OCI-LY1 (cell line): ENCODE measurements around the gene FBF1.

Source experiments
- H2AFZ ChIP-seq: fragments of 200-600 bp; sonication (generic), shearing (Covaris generic); 2 replicates; pipeline ENCODE4 v1.6.0; 2014; ENCODE audit warnings: antibody characterized with exemption, mild to moderate bottlenecking, low read length
- H3F3A ChIP-seq: fragments of 200-600 bp; sonication (generic), shearing (Covaris generic); 2 replicates; pipeline ENCODE4 v1.6.0; 2014; ENCODE audit warnings: mild to moderate bottlenecking, antibody characterized with exemption, low read length, moderate library complexity; ENCODE audit not compliant: insufficient read depth
- H3K27ac ChIP-seq: fragments of 200-600 bp; sonication (generic); 2 replicates; pipeline ENCODE4 v1.5.1; 2014; ENCODE audit warnings: low read length, mixed run types, mild to moderate bottlenecking, low read depth; ENCODE audit not compliant: poor library complexity, severe bottlenecking
- H3K27me3 ChIP-seq: fragments of 200-600 bp; sonication (generic); 2 replicates; pipeline ENCODE4 v1.6.0; 2014; ENCODE audit warnings: antibody characterized with exemption, mild to moderate bottlenecking, low read length, moderate library complexity; ENCODE audit not compliant: insufficient read depth
- H3K36me3 ChIP-seq: fragments of 200-600 bp; sonication (generic); 2 replicates; pipeline ENCODE4 v1.6.1; 2014; ENCODE audit warnings: mild to moderate bottlenecking, antibody characterized with exemption, low read length, moderate library complexity, mixed read lengths; ENCODE audit not compliant: insufficient read depth
- H3K4me1 ChIP-seq: fragments of 200-600 bp; sonication (generic); 2 replicates; pipeline ENCODE4 v1.5.1; 2014; ENCODE audit warnings: mild to moderate bottlenecking, low read length, moderate library complexity; ENCODE audit not compliant: insufficient read depth, severe bottlenecking
- H3K4me2 ChIP-seq: fragments of 200-600 bp; sonication (generic), shearing (Covaris generic); 2 replicates; pipeline ENCODE4 v1.6.1; 2014; ENCODE audit warnings: low read length
- H3K4me3 ChIP-seq: fragments of 200-600 bp; sonication (generic); 2 replicates; pipeline ENCODE4 v1.5.1; 2014; ENCODE audit warnings: low read length, low read depth, mild to moderate bottlenecking, mixed read lengths; ENCODE audit not compliant: poor library complexity, severe bottlenecking
- H3K79me2 ChIP-seq: fragments of 200-600 bp; shearing (Covaris generic); 2 replicates; pipeline ENCODE4 v1.6.1; 2016; ENCODE audit warnings: mixed run types, low read length, mixed read lengths; ENCODE audit not compliant: insufficient read depth
- H3K9ac ChIP-seq: fragments of 200-600 bp; sonication (generic), shearing (Covaris generic); 2 replicates; pipeline ENCODE4 v1.6.1; 2014; ENCODE audit warnings: mild to moderate bottlenecking, low read length, mixed read lengths
- H3K9me2 ChIP-seq: fragments of 200-600 bp; sonication (generic), shearing (Covaris generic); 2 replicates; pipeline ENCODE4 v1.6.1; 2014; ENCODE audit warnings: low read depth, mild to moderate bottlenecking, low read length, mixed read lengths
- H3K9me3 ChIP-seq: fragments of 200-600 bp; shearing (Covaris generic); 2 replicates; pipeline ENCODE4 v1.6.1; 2014; ENCODE audit warnings: low read length, mixed read lengths
- H4K20me1 ChIP-seq: fragments of 200-600 bp; sonication (generic), shearing (Covaris generic); 2 replicates; pipeline ENCODE4 v1.6.0; 2016; ENCODE audit warnings: mild to moderate bottlenecking, low read length; ENCODE audit not compliant: insufficient read depth
- EZH2 ChIP-seq: fragments of 200-600 bp; sonication (generic), shearing (Covaris generic); IDR thresholded peaks from 2 replicates; pipeline ENCODE4 v1.8.0; 2017; ENCODE audit warnings: borderline replicate concordance, mixed run types, mild to moderate bottlenecking, antibody characterized with exemption, low read length, moderate library complexity, mixed read lengths
- TF ChIP-seq, protein P1 (sequence below): fragments of 200-600 bp; sonication (generic), shearing (Covaris generic); IDR thresholded peaks from 2 replicates; pipeline ENCODE4 v1.5.1; 2017; ENCODE audit warnings: mild to moderate bottlenecking, antibody characterized with exemption, low read length, moderate library complexity, mixed read lengths

FBF1 gene

DNA sequence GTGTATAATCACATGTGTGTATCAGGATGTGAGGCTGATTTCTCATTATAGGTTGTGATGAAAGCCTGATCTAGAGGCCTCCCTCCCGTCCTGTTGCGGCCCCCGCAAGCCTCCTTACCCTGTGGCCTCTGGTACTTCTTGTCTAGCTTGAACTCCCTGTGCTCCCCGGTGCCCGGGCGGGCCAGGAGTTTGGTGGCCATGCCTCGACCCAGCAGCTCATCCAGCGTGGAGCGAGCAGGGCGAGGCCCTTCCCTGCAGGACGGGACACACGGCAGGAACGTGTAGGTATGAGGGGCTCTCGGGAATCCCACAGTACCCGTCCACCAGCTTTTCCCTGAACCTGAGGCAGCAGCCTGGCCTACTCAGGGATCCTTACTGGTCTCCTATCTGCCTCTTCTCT, 14.9 kb downstream of the FBF1 start:
- H3K4me2 ChIP-seq, result no peak overlapping the region
- no peak overlapping the region for H3K9ac ChIP-seq
- H3K36me3 ChIP-seq, result peaks cover 42% of the 10 kb centered on the region; the same call in 1 of the 2 replicates

DNA sequence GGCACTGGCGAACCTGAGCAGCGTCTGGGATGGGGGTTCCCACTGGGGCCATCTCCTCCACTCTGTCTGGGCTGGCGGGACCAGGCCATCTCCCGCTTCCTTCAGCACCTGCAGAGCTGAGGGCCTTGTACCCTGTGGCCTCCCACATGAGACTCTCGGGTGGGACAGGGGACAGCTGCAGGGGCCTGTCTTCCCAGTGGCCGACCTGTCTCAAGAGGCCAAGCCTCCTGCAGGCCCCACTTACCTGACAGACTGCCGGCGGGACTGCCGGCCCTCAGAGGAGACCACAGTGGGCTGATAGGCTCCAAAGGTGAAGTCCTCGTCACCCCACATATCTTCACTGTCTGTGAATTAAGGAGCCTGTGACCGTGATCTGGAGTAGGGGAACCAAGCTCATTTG, 15.7 kb downstream of the FBF1 start:
- Histone ChIP-seq H3F3A (no peaks in the 10 kb centered on the region; the same call in 1 of the 2 replicates), H3K9me2 (no peaks in the 10 kb centered on the region), H3K4me1 (no peaks in the 10 kb centered on the region), H3K4me2 (no peak overlapping the region), H2AFZ (no peak overlapping the region), H3K79me2 (no peaks in the 10 kb centered on the region), H3K27ac (no peak overlapping the region), H3K9me3 (no peaks in the 10 kb centered on the region), H3K27me3 (no peaks in the 10 kb centered on the region), H3K36me3 (peaks cover 42% of the 10 kb centered on the region; the same call in 1 of the 2 replicates), H4K20me1 (no peaks in the 10 kb centered on the region), H3K9ac (no peak overlapping the region), H3K4me3 (no peak overlapping the region)
- no peak for TF ChIP-seq EZH2
- TF ChIP-seq, protein P1, sequence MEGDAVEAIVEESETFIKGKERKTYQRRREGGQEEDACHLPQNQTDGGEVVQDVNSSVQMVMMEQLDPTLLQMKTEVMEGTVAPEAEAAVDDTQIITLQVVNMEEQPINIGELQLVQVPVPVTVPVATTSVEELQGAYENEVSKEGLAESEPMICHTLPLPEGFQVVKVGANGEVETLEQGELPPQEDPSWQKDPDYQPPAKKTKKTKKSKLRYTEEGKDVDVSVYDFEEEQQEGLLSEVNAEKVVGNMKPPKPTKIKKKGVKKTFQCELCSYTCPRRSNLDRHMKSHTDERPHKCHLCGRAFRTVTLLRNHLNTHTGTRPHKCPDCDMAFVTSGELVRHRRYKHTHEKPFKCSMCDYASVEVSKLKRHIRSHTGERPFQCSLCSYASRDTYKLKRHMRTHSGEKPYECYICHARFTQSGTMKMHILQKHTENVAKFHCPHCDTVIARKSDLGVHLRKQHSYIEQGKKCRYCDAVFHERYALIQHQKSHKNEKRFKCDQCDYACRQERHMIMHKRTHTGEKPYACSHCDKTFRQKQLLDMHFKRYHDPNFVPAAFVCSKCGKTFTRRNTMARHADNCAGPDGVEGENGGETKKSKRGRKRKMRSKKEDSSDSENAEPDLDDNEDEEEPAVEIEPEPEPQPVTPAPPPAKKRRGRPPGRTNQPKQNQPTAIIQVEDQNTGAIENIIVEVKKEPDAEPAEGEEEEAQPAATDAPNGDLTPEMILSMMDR, result no peak

More for the DNA sequence above, 14.9 kb downstream of the FBF1 start:
- no peak for TF ChIP-seq EZH2
- TF ChIP-seq, protein P1, result no peak
- Histone ChIP-seq H3K9me2 (no peaks in the 10 kb centered on the region), H2AFZ (no peak overlapping the region), H3K9me3 (no peaks in the 10 kb centered on the region), H3F3A (no peaks in the 10 kb centered on the region; the same call in 1 of the 2 replicates), H3K79me2 (no peaks in the 10 kb centered on the region), H3K4me3 (no peak overlapping the region), H4K20me1 (no peaks in the 10 kb centered on the region), H3K4me1 (no peaks in the 10 kb centered on the region), H3K27me3 (no peaks in the 10 kb centered on the region), H3K27ac (no peak overlapping the region)

DNA sequence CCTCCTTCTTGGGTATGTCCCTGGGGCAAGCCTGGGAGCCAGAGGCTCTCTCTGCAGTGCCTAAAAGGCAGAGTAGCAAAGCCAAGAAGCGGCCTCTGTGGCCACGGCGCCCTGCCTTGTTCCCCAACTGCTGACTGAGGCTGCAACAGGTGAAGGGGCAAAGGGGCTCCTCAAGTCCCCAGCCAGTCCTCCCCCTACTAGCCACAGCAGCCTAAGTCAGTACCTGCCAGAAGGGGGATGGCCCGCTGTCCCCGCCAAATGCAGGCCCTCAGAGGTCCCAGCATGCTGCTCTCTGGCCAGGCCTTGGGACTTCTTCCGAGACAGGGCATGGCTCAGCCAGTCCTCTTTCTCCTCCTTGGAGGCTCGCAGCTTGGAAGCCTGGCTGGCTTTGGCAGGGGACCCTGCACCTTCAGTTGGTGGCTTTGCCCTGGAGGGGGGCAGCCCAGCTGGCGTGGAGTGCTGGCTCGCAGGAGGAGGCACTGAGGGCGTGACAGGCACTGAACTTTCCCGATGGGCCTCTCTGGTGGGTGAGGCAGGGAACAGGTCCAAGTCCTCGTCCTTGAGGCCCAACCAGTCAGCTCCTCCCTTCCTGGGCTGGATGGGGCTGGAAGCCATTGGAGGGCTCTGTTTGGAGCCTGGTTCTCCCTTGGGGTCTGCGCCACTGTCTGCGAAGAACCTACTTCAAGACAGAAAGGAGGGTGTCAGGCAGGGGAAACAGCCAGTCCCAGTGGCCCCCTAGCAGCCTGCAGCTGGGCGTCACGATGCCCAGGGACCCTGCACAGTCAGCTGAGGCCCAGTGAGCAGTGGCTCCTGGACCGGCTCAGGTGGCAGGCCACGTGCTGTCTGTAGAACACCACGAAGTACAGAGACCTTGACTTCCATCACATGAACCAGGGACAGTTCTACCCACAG, 17.6 kb downstream of the FBF1 start:
- H3K4me3 ChIP-seq, result no peak overlapping the region
- no peak overlapping the region for H2AFZ ChIP-seq
- H3K79me2 ChIP-seq, result no peaks in the 10 kb centered on the region
- no peak overlapping the region for H3K9ac ChIP-seq
- no peaks in the 10 kb centered on the region for H3K27me3 ChIP-seq
- H3K27ac ChIP-seq, result no peak overlapping the region
- no peaks in the 10 kb centered on the region for H4K20me1 ChIP-seq
- H3K4me2 ChIP-seq, result no peak overlapping the region
- H3F3A ChIP-seq, result no peaks in the 10 kb centered on the region
- H3K4me1 ChIP-seq, result no peaks in the 10 kb centered on the region
- no peaks in the 10 kb centered on the region for H3K9me2 ChIP-seq
- peaks cover 48% of the 10 kb centered on the region; the same call in 1 of the 2 replicates for H3K36me3 ChIP-seq
- no peaks in the 10 kb centered on the region for H3K9me3 ChIP-seq
- TF ChIP-seq, protein P1, result no peak
- no peak for TF ChIP-seq EZH2
